ENCODE results near the gene PELI2. TPM values are rescaled to one million over a fixed set of nuclear protein-coding genes. Genes with fewer than 3 reads are reported as not detected.

PELI2 gene
- total RNA-seq, 1 donor from 2014 or later: 33.7 TPM

DNA sequence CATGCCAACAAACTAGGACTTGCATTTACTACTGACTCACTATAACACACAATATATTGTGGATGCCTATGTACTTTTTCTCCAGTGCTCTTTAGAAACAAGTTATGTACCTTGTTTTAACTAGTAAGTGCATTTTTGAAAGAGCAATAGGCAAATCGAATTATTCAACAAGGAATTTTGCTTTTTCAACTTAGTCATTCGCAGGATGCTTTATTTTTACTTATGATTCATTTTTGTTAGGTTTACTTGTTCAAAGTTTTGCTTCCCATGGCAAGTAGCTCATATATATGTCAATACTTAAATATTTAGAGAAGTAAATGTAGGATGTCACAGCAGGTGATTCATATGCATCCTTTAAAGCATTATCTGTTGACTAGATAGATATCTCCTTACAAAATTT is 149.8 kb downstream of the PELI2 start:
- H3K36me3 Mint-ChIP-seq: no peaks in the 10 kb centered on the region
- no peak for DNase-seq (ENCODE audit: extremely low spot score, unreplicated experiment)
- H3K27me3 Mint-ChIP-seq: no peaks in the 10 kb centered on the region
- TF ChIP-seq, protein P1, sequence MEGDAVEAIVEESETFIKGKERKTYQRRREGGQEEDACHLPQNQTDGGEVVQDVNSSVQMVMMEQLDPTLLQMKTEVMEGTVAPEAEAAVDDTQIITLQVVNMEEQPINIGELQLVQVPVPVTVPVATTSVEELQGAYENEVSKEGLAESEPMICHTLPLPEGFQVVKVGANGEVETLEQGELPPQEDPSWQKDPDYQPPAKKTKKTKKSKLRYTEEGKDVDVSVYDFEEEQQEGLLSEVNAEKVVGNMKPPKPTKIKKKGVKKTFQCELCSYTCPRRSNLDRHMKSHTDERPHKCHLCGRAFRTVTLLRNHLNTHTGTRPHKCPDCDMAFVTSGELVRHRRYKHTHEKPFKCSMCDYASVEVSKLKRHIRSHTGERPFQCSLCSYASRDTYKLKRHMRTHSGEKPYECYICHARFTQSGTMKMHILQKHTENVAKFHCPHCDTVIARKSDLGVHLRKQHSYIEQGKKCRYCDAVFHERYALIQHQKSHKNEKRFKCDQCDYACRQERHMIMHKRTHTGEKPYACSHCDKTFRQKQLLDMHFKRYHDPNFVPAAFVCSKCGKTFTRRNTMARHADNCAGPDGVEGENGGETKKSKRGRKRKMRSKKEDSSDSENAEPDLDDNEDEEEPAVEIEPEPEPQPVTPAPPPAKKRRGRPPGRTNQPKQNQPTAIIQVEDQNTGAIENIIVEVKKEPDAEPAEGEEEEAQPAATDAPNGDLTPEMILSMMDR (conservative IDR thresholded peaks at IDR 0.05): no peak
- no peaks in the 10 kb centered on the region for H3K4me1 Mint-ChIP-seq (ENCODE audit: unreplicated experiment)
- no peaks in the 10 kb centered on the region for H3K9me3 Mint-ChIP-seq
- H3K27ac Mint-ChIP-seq: no peak overlapping the region
- no peak overlapping the region for H3K4me3 Mint-ChIP-seq

DNA sequence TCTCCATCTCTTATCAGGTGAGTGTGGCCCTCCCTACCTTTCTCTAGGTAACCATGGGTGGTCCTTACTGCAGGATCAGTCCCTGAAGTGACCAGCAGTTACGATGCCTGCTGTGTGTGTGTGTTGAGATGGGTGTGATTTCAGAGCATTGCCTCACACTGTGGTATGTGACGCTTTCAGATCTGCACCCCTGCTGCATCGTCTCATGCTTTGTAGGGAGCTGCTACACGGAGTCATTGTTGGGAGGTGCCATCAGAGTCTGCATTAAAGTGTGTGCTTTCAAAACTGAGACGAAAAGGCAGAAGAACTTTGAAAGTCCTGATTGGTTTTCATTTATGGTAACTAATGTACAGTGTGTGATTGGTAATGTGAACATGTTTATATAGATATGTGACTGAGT is 150.5 kb downstream of the PELI2 start:
- no peaks in the 10 kb centered on the region for H3K4me1 Mint-ChIP-seq (ENCODE audit: unreplicated experiment)
- H3K27ac Mint-ChIP-seq: no peak overlapping the region
- no peak for DNase-seq (ENCODE audit: extremely low spot score, unreplicated experiment)
- H3K4me3 Mint-ChIP-seq: no peak overlapping the region
- no peaks in the 10 kb centered on the region for H3K27me3 Mint-ChIP-seq
- no peaks in the 10 kb centered on the region for H3K9me3 Mint-ChIP-seq
- TF ChIP-seq, protein P1 (conservative IDR thresholded peaks at IDR 0.05): no peak
- no peaks in the 10 kb centered on the region for H3K36me3 Mint-ChIP-seq

DNA sequence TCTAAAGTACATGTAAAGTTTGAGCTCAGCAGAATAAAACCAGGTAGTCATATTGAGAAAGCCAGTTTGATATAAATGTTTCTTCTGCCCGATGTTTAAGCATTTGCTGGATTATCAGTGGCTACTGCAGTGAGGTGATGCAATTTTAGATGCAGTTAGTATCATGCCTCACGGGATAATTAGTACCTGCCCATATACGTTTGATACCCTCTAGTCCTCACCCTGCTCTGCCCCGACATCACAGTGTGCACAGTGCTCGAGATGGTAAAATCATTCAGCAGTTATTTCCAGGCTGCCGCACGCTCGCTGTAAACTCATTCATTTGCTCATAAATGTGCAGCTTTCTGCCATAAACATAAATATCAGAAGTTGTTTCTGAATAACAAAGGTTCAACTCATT is 152.7 kb downstream of the PELI2 start:
- TF ChIP-seq, protein P1 (conservative IDR thresholded peaks at IDR 0.05): no peak
- Mint-ChIP-seq H3K27ac (no peak overlapping the region), H3K4me1 (ENCODE audit: unreplicated experiment) (no peaks in the 10 kb centered on the region), H3K27me3 (no peaks in the 10 kb centered on the region), H3K9me3 (no peaks in the 10 kb centered on the region), H3K4me3 (no peak overlapping the region), H3K36me3 (peaks cover 3% of the 10 kb centered on the region)
- no peak for DNase-seq (ENCODE audit: extremely low spot score, unreplicated experiment)

DNA sequence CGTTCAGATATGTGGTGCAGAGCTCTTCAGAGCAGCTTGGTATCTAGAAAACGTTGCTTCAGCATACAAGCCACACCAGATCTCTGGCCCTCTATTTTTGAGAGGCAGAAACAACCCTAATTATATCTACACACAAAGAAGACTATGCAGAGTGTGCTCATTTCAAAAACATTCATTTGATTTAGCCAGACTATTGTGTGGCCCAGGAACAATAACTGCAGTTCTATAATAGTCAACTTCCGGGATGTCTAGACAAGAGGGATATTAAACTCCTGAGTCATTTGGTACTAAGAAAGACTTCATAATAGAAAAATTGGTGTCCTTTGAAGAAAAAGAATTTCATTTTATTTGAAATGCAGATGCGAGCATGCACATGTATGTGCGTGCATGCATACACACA is 153.8 kb downstream of the PELI2 start:
- Mint-ChIP-seq H3K36me3 (peaks cover 3% of the 10 kb centered on the region), H3K27me3 (no peaks in the 10 kb centered on the region), H3K4me1 (ENCODE audit: unreplicated experiment) (no peaks in the 10 kb centered on the region), H3K9me3 (no peaks in the 10 kb centered on the region), H3K4me3 (no peak overlapping the region), H3K27ac (no peak overlapping the region)
- DNase-seq (ENCODE audit: extremely low spot score, unreplicated experiment): no peak
- TF ChIP-seq, protein P1 (conservative IDR thresholded peaks at IDR 0.05): no peak

DNA sequence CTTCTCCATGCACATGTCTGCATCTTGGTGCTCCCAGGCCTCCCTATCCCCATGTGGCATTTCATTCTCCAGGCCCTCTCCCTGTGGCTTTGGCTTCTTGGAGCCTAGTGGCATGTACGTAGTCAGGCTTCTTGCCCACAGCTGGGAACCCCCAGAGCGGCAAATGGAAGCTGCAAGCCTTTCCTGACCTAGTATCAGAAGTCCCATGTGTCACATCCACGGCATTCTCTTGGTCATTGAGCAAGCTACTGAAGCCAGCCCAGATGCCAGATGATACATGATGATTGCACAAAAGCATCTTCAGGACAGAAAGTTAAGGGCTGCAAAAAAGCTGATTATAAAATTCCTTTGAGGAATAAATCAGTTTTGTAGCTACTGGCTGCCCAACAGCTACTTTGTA is 154.9 kb downstream of the PELI2 start:
- TF ChIP-seq, protein P1 (conservative IDR thresholded peaks at IDR 0.05): no peak
- no peaks in the 10 kb centered on the region for H3K27me3 Mint-ChIP-seq
- no peak overlapping the region for H3K27ac Mint-ChIP-seq
- no peak overlapping the region for H3K4me3 Mint-ChIP-seq
- no peaks in the 10 kb centered on the region for H3K9me3 Mint-ChIP-seq
- H3K36me3 Mint-ChIP-seq: peaks cover 3% of the 10 kb centered on the region
- no peak for DNase-seq (ENCODE audit: extremely low spot score, unreplicated experiment)
- H3K4me1 Mint-ChIP-seq (ENCODE audit: unreplicated experiment): no peaks in the 10 kb centered on the region

DNA sequence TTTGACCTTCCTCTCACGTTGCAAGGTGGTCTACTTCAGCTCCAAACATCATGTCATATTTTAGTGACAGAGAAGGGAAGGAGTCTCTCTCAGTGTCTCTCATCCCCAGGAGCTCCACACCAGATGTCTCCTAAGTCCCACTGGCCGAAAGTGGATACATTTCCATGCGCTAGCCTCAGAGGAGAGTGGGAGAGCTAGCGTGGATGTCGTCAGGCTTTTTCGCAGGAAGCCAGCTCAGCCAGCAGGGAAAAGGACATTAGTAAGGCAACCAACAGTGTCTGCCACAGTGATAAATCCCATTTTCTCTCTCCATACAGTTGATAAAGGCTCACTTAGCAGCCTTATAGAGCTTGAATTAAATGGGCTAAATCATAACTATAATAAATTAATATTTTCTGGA is 155.7 kb downstream of the PELI2 start:
- Mint-ChIP-seq H3K9me3 (no peaks in the 10 kb centered on the region), H3K36me3 (peaks cover 3% of the 10 kb centered on the region), H3K4me3 (no peak overlapping the region), H3K27me3 (no peaks in the 10 kb centered on the region), H3K27ac (no peak overlapping the region), H3K4me1 (ENCODE audit: unreplicated experiment) (no peaks in the 10 kb centered on the region)
- no peak for DNase-seq (ENCODE audit: extremely low spot score, unreplicated experiment)
- TF ChIP-seq, protein P1 (conservative IDR thresholded peaks at IDR 0.05): no peak

Measured in type B pancreatic cell (in vitro differentiated cells).